Activated CD4-positive, alpha-beta T cell treated with anti-CD3 and anti-CD28 coated beads, Interleukin-2, amount 10 ng/mL, durations not matched to agents 24 days and 14 days (primary cell): ENCODE measurements around the gene DEDD2. TPM values are rescaled to one million over a fixed set of nuclear protein-coding genes. Genes with fewer than 3 reads are reported as not detected.

Experiments
- DNase-seq: peaks from one replicate; pipeline ENCODE4 v3.0.0; 2022
- H3K27ac Mint-ChIP-seq: one replicate; pipeline ENCODE4 v1.8.0; 2022; ENCODE audit warnings: mild to moderate bottlenecking, mixed read lengths
- H3K27me3 Mint-ChIP-seq: one replicate; pipeline ENCODE4 v1.8.0; 2022; ENCODE audit warnings: mixed read lengths
- H3K36me3 Mint-ChIP-seq: one replicate; pipeline ENCODE4 v1.8.0; 2022; ENCODE audit warnings: low read depth, mild to moderate bottlenecking, mixed read lengths
- H3K4me1 Mint-ChIP-seq: one replicate; pipeline ENCODE4 v1.8.0; 2021; ENCODE audit warnings: mixed read lengths
- H3K4me3 Mint-ChIP-seq: one replicate; pipeline ENCODE4 v1.8.0; 2022; ENCODE audit warnings: mild to moderate bottlenecking, moderate library complexity, mixed read lengths
- H3K9me3 Mint-ChIP-seq: one replicate; pipeline ENCODE4 v1.8.0; 2021; ENCODE audit warnings: mixed read lengths
- intact Hi-C: fragments of 100-400 bp; cut with micrococcal nuclease; formaldehyde crosslinking; loops from one replicate; pipeline ENCODE4 v1.15.1; 2023
- total RNA-seq: library from RNA; stranded (reverse); gene quantifications from 2 replicates; pipeline ENCODE4 v1.2.3, GENCODE V29; 2022

Gene DEDD2
- total RNA-seq, 1 donor from 2014 or later: 34.8 TPM

- Mint-ChIP-seq H3K9me3 (no peaks in the 10 kb centered on the region), H3K36me3 (no peaks in the 10 kb centered on the region), H3K4me1 (peaks cover 24% of the 10 kb centered on the region), H3K27ac (no peak overlapping the region), H3K4me3 (no peak overlapping the region), H3K27me3 (peaks cover 17% of the 10 kb centered on the region)
- DNase-seq: no peak
- intact Hi-C loops: no loop called here
Measured at GRCh38 chr19:42151782-42152684, 65.4 kb downstream of the DEDD2 start.

GRCh38 chr19:42150911-42151361 lies 66.5 kb downstream of the DEDD2 start:
- Mint-ChIP-seq H3K27me3 (peaks cover 24% of the 10 kb centered on the region), H3K9me3 (no peaks in the 10 kb centered on the region), H3K4me1 (peaks cover 24% of the 10 kb centered on the region), H3K27ac (no peak overlapping the region), H3K4me3 (no peak overlapping the region), H3K36me3 (no peaks in the 10 kb centered on the region)
- intact Hi-C loops: no loop called here
- no peak for DNase-seq

GRCh38 chr19:42150364-42150763 lies 67.1 kb downstream of the DEDD2 start:
- Mint-ChIP-seq H3K4me1 (peaks cover 21% of the 10 kb centered on the region), H3K4me3 (no peak overlapping the region), H3K36me3 (no peaks in the 10 kb centered on the region), H3K27me3 (peaks cover 25% of the 10 kb centered on the region), H3K27ac (no peak overlapping the region), H3K9me3 (no peaks in the 10 kb centered on the region)
- intact Hi-C loops: no loop called here
- no peak for DNase-seq

GRCh38 chr19:42149447-42150202 lies 67.9 kb downstream of the DEDD2 start:
- no peak overlapping the region for H3K4me3 Mint-ChIP-seq
- H3K9me3 Mint-ChIP-seq: no peaks in the 10 kb centered on the region
- DNase-seq: no peak
- H3K36me3 Mint-ChIP-seq: no peaks in the 10 kb centered on the region
- H3K27me3 Mint-ChIP-seq: peaks cover 25% of the 10 kb centered on the region
- H3K4me1 Mint-ChIP-seq: peaks cover 17% of the 10 kb centered on the region
- no peak overlapping the region for H3K27ac Mint-ChIP-seq
- intact Hi-C loops: no loop called here

Other genes starting within 250 kb of the DEDD2 start
- 0.68 and 1.2 TPM in 2 replicates for gene ATP1A3, start 223.4 kb downstream of the DEDD2 start, total RNA-seq
- 3.9 and 4.9 TPM in 2 replicates for gene GRIK5, start 147.5 kb downstream of the DEDD2 start, total RNA-seq
- gene ZNF574, start 141.5 kb downstream of the DEDD2 start, total RNA-seq: 16.7 and 18.5 TPM in 2 replicates
- gene POU2F2, start 85.2 kb downstream of the DEDD2 start, total RNA-seq: 71.5 and 72.0 TPM in 2 replicates
- 19.0 and 20.1 TPM in 2 replicates for gene ZNF526, start 2.6 kb upstream of the DEDD2 start, total RNA-seq
- gene GSK3A, start 24.9 kb upstream of the DEDD2 start, total RNA-seq: 50.7 and 52.6 TPM in 2 replicates
- gene ERF, start 37.5 kb upstream of the DEDD2 start, total RNA-seq: 71.6 and 82.3 TPM in 2 replicates
- gene CIC, start 51.6 kb upstream of the DEDD2 start, total RNA-seq: 61.2 and 65.6 TPM in 2 replicates
- 1.3 and 1.6 TPM in 2 replicates for gene PRR19, start 84.5 kb upstream of the DEDD2 start, total RNA-seq
- gene PAFAH1B3, start 84.9 kb upstream of the DEDD2 start, total RNA-seq: 49.1 and 50.4 TPM in 2 replicates
- 0.78 and 0.82 TPM in 2 replicates for gene TMEM145, start 95.6 kb upstream of the DEDD2 start, total RNA-seq
- 8.4 and 9.1 TPM in 2 replicates for gene MEGF8, start 108.0 kb upstream of the DEDD2 start, total RNA-seq
- not detected in 2 replicates for gene CNFN, start 172.6 kb upstream of the DEDD2 start, total RNA-seq
- gene LIPE, start 209.7 kb upstream of the DEDD2 start, total RNA-seq: 35.0 and 39.1 TPM in 2 replicates
- not detected in 2 replicates for gene CXCL17, start 225.3 kb upstream of the DEDD2 start, total RNA-seq